Fibroblast of mammary gland (primary cell): Measurements from ENCODE around the gene SUSD5.

Experiments
- DNase-seq: peaks from one replicate; pipeline ENCODE4 v3.0.0-alpha.2; 2010; ENCODE audit warnings: low read depth
- H3K4me3 ChIP-seq: 2 replicates; pipeline ENCODE4 v1.5.1; 2011; ENCODE audit warnings: low read depth, mild to moderate bottlenecking, low read length, moderate library complexity; ENCODE audit not compliant: control insufficient read depth
- TF ChIP-seq, protein P1 (sequence below): conservative IDR thresholded peaks from 2 replicates; pipeline ENCODE4 v1.5.1; 2011; ENCODE audit warnings: low read depth, low read length, inconsistent platforms; ENCODE audit not compliant: control insufficient read depth, insufficient read depth

SUSD5 gene

DNA sequence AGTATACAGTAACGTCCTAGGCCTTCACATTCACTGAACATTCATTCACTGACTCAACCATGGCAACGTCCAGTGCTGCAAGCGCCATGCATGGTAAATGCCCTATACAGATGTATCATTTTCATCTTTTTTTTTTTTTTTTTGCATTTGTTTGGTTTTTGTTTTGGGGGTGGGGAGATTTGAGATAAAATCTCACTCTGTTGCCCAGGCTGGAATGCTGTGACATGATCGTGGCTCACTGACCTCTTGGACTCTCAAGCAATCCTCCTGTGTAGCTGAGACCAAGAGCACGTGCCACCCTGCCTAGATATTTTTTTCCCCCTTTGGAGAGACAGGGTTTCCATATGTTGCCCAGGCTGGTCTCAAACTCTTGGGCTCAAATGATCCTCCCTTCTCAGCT, 37.4 kb downstream of the SUSD5 start:
- H3K4me3 ChIP-seq = no peak overlapping the region
- DNase-seq = no peak
- TF ChIP-seq, protein P1, sequence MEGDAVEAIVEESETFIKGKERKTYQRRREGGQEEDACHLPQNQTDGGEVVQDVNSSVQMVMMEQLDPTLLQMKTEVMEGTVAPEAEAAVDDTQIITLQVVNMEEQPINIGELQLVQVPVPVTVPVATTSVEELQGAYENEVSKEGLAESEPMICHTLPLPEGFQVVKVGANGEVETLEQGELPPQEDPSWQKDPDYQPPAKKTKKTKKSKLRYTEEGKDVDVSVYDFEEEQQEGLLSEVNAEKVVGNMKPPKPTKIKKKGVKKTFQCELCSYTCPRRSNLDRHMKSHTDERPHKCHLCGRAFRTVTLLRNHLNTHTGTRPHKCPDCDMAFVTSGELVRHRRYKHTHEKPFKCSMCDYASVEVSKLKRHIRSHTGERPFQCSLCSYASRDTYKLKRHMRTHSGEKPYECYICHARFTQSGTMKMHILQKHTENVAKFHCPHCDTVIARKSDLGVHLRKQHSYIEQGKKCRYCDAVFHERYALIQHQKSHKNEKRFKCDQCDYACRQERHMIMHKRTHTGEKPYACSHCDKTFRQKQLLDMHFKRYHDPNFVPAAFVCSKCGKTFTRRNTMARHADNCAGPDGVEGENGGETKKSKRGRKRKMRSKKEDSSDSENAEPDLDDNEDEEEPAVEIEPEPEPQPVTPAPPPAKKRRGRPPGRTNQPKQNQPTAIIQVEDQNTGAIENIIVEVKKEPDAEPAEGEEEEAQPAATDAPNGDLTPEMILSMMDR = no peak

DNA sequence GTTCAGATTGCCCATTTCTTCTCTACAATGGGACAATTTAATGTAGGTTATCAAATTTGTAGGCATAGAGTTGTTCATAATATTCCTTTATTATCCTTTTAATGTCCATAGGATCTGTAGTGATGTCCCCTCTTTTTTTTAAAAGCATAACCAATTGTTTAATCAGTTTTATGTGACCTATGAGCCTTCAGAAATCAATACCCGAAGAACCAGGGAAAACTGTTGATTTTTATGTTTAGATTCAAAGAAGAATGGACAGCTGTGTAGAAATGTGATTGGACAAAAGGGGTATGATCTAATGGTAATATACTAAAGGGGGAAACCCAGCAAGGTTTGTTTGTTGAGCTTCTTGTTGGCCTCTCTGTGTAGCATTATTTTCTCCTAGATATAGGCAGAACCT, 39.5 kb downstream of the SUSD5 start:
- TF ChIP-seq, protein P1 = no peak
- H3K4me3 ChIP-seq = no peak overlapping the region
- DNase-seq = no peak

DNA sequence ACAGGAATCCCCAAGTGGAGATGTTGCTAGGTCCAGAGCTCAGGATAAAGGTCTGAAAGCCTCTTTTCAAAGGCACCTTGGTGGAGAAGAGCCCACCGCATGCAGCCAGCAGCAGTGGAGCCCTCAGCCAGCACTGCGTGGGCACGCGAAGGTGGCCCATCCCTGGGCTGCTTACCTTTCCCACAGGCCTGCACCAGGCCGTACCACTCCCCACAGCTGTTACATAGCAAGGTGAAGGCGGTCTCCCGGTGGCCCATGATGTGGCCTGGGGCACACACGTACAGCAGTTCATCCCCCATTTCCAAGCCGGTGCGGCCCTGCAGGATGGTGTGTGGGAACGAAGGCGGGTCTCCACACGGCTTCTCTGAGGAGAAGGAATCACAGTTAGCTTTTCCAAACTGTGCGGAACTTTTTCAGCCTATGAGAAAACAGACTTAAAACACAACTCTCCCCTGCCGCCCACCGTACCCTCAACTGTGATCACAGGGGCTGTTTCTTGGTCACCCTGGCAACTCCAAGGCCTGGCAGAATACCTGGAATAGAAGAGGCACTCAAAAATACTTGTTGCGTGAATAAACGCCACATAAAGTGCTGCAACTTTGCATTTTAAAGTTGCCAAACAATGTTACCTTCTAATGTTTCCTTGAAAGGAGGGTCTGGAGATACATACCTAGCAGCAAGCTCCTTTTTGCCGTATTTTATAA, 43.7 kb downstream of the SUSD5 start:
- DNase-seq = peak; percentile 34
- H3K4me3 ChIP-seq = no peak overlapping the region
- TF ChIP-seq, protein P1 = no peak

DNA sequence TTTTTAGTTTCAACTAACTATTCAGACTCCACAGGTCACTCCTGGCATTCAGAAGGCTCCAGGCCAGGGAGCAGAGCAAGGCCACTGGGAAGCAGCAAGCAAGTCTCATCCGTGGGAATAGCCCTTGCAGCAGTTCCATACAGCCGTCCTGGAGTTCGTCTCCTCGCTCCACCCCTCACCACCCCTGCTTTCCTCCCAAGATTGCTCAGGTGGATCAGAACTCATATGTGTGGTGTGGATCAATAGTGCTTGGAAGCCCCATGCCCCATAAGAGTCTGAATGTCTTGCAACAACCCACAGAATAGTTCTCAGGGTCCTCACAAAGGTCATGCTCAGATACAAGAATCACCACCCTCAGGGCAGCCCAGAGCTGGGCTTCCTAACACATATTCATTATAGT, 44.5 kb downstream of the SUSD5 start:
- no peak overlapping the region for H3K4me3 ChIP-seq
- no peak for DNase-seq
- TF ChIP-seq, protein P1 = no peak

DNA sequence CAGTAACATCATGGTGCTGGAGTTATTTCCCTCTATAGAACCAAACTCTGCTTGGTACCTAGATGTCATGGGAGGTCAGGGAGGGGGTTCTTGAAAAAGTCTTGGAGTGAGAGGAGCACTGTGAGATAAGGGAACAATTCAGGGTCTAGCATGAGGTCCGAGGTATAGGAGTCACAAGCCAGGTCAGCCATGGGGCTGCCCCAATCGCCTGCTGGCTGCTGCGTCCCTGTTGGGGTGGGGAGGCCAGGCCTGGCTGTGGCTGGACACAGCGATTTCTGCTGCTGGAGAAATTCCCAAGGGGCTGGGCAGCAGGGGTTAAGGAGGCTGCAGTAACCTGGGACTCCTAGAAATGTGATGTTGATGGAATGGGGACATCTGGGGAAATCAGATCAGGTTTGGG, 44.9 kb downstream of the SUSD5 start:
- TF ChIP-seq, protein P1 = no peak
- no peak for DNase-seq

DNA sequence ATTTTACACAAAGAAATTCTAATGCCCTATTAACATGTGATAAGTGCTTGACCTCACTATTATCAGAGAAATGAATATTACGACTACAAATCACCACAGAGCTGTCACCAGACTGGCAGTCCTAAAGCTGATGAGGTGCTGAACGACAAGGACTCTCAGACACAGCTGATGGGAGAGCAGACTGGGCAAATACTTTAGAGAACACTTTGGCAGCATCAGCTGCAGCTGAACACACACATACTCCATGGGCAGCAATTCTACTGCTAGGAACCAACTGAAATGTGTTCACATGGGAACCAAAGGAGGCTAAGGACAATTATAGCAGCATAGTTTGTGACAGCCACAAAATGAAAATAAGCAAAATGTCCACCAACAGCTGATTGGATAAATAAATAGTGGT, 45.5 kb downstream of the SUSD5 start:
- H3K4me3 ChIP-seq = no peak overlapping the region
- TF ChIP-seq, protein P1 = no peak
- no peak for DNase-seq

More for the DNA sequence above, 44.9 kb downstream of the SUSD5 start:
- no peak overlapping the region for H3K4me3 ChIP-seq
